ENCODE measurements around the gene KDM4B. TPM values are rescaled to one million over a fixed set of nuclear protein-coding genes. Genes with fewer than 3 reads are reported as not detected.

The KDM4B gene
- total RNA-seq, 1 experiment from 2014 or later, result 43.7 TPM

- H3K4ac ChIP-seq (ENCODE audit: low read depth, low read length), result no peak overlapping the region; the same call in 1 of the 2 replicates
- no peaks in the 10 kb centered on the region for H3K9me3 ChIP-seq (ENCODE audit: control insufficient read depth, low read depth, low read length)
- no peak for TF ChIP-seq CTCF (conservative IDR thresholded peaks at IDR 0.05)
- no peak overlapping the region; a peak in 1 of 5 replicates for H3K4me3 Mint-ChIP-seq
- H4K8ac ChIP-seq (replicated peaks; ENCODE audit: insufficient read length, low read depth, low read length), result no peak overlapping the region
- H4K20me1 ChIP-seq (ENCODE audit: control insufficient read depth, insufficient read depth, insufficient read length), result no peaks in the 10 kb centered on the region
- H2BK5ac ChIP-seq (ENCODE audit: insufficient read length, low read length), result no peak overlapping the region
- peaks cover 5 to 23% (median 20%) of the 10 kb centered on the region in 3 experiments; a peak in 5 of 7 replicates for H3K36me3 Mint-ChIP-seq (ENCODE audit: insufficient read depth in 1 of 3, low read depth in 3 of 3)
- no CpG with 5 or more reads among the region's 21 CpGs for WGBS (ENCODE audit: extremely low coverage, insufficient read length, low lambda C conversion rate)
- H3K9me3 Mint-ChIP-seq, result no peaks in the 10 kb centered on the region
- H3K27ac Mint-ChIP-seq, result peak overlapping the region in 2 of 3 experiments; percentile 77 to 92; a peak in 5 of 7 replicates
- H2BK120ac ChIP-seq (ENCODE audit: low read depth, low read length, poor library complexity, severe bottlenecking), result no peak overlapping the region
- no peaks in the 10 kb centered on the region for H3K79me1 ChIP-seq (ENCODE audit: insufficient read depth, low read depth, low read length, poor library complexity, severe bottlenecking)
- H3K4me1 Mint-ChIP-seq, result peaks cover 50 to 81% of the 10 kb centered on the region in 2 experiments
- H3K23ac ChIP-seq (ENCODE audit: insufficient read length, low read depth, low read length), result no peak overlapping the region
- no peak overlapping the region for H3K9ac ChIP-seq (ENCODE audit: extremely low read depth, insufficient read length, low read length)
- H2AFZ ChIP-seq (ENCODE audit: low read length), result no peak overlapping the region
- no peak overlapping the region for H2BK15ac ChIP-seq (ENCODE audit: low read depth, low read length)
- no peak overlapping the region for H2BK12ac ChIP-seq (ENCODE audit: insufficient read length, low read depth, low read length)
- H3K4me1 ChIP-seq (ENCODE audit: insufficient read depth, low read length), result peaks cover 2% of the 10 kb centered on the region; the same call in 1 of the 2 replicates
- no peak overlapping the region for H2AK5ac ChIP-seq (ENCODE audit: insufficient read length, low read length)
- no peaks in the 10 kb centered on the region for H3K79me2 ChIP-seq (ENCODE audit: insufficient read depth, low read length)
- no peak overlapping the region for H4K5ac ChIP-seq (ENCODE audit: insufficient read length, low read depth, low read length)
- H3K23me2 ChIP-seq (ENCODE audit: insufficient read length, low read depth, low read length, poor library complexity, severe bottlenecking), result no peaks in the 10 kb centered on the region
- H3K56ac ChIP-seq (ENCODE audit: insufficient read length, low read depth, low read length), result no peak overlapping the region
- H2BK20ac ChIP-seq (ENCODE audit: low read depth, low read length, poor library complexity, severe bottlenecking), result no peak overlapping the region
- H3K4me2 ChIP-seq (ENCODE audit: insufficient read depth, insufficient read length, low read length), result no peak overlapping the region
- peak overlapping the region; percentile 78 for H4K91ac ChIP-seq (ENCODE audit: insufficient read length, low read depth, low read length)
- no peaks in the 10 kb centered on the region; the same call in 1 of the 2 replicates for H3K27me3 Mint-ChIP-seq (ENCODE audit: low read depth)
- peak overlapping the region; percentile 44 for H3K14ac ChIP-seq (ENCODE audit: insufficient read depth, low read length)
- peak overlapping the region; percentile 12 for H3K27ac ChIP-seq (ENCODE audit: insufficient read length, low read depth, low read length)
- no peak overlapping the region for H3K18ac ChIP-seq (ENCODE audit: insufficient read length, low read depth, low read length)
- H3T11ph ChIP-seq (ENCODE audit: low read length), result no peak overlapping the region
- peak; percentile 81 for DNase-seq
- H3K27me3 ChIP-seq (ENCODE audit: insufficient read depth, low read length), result no peaks in the 10 kb centered on the region
Observed at GRCh38 chr19:5125797-5126497, 157.0 kb downstream of the KDM4B start.
